HCT116 (cell line): ENCODE data around the gene ATP5F1D. TPM values are rescaled to one million over a fixed set of nuclear protein-coding genes. Genes with fewer than 3 reads are reported as not detected.

Experiments
- ATAC-seq: fragments of 200-7000 bp; cut with Tn5 transposase; 2 replicates; pipeline ENCODE4 v1.9.1; 2020; ENCODE audit warnings: mild to moderate bottlenecking, moderate library complexity
- Bru-seq: library from RNA; stranded (reverse); fragments of 400-500 nt; gene quantifications from one replicate; lab custom pipeline; 2021; lab: Mats Ljungman, UMichigan
- BruChase-seq, 2 experiments: library from RNA; stranded (reverse); fragments of 400-500 nt; gene quantifications; one replicate each; lab custom pipeline; 2021; lab: Mats Ljungman, UMichigan
- BruUV-seq: library from RNA; stranded (reverse); fragments of 400-500 nt; replicated peaks from 2 replicates; lab custom pipeline; 2021; lab: Mats Ljungman, UMichigan
- CTCF ChIA-PET: fragments of 300-600 bp; sonication (Branson Sonifier 250); formaldehyde crosslinking; loops from one replicate; lab custom pipeline; 2021; ENCODE audit warnings: antibody characterized with exemption; lab: Charles Lee
- POLR2A ChIA-PET: fragments of 300-600, 350-600 bp; sonication (Branson Sonifier 250); formaldehyde crosslinking; loops from one replicate; lab custom pipeline; 2021; ENCODE audit warnings: antibody characterized with exemption; lab: Charles Lee
- RAD21 ChIA-PET, 2 experiments: fragments of 300-600 bp; sonication (Branson Sonifier 250); formaldehyde crosslinking; loops; one replicate each; lab custom pipeline; 2023; ENCODE audit warnings: low total read pairs in 2 of 2; ENCODE audit not compliant: uncharacterized antibody in 2 of 2, unreplicated experiment in 2 of 2, low non-redundant PET in 1 of 2; lab: Charles Lee
- DNase-seq: peaks from one replicate; pipeline ENCODE4 v3.0.0-alpha.2; 2010; ENCODE audit warnings: low read depth, low spot score
- H2AFZ ChIP-seq: fragments of 200-600 bp; shearing (Covaris generic), sonication (generic); 2 replicates; pipeline ENCODE4 v1.6.1; 2017; ENCODE audit warnings: low read depth, mixed run types, mixed read lengths, antibody characterized with exemption, low read length; ENCODE audit not compliant: poor library complexity, severe bottlenecking
- H3K27ac ChIP-seq: 2 replicates; pipeline ENCODE4 v1.5.1; 2012; ENCODE audit warnings: low read depth, low read length
- H3K27me3 ChIP-seq: fragments of 200-600 bp; sonication (generic); 2 replicates; pipeline ENCODE4 v1.6.1; 2016; ENCODE audit warnings: mixed run types, low read length, mixed read lengths; ENCODE audit not compliant: insufficient read depth
- H3K36me3 ChIP-seq, 2 experiments: fragments of 200-500 bp in 1 of 2; fragments of 200-600 bp in 1 of 2; sonication (Bioruptor generic) in 1 of 2; sonication (generic) in 1 of 2; 2 replicates each; pipeline versions ENCODE4 v1.5.1 to v1.6.1; 2014 to 2016; ENCODE audit warnings: low read length in 2 of 2, inconsistent platforms in 1 of 2, mixed read lengths in 1 of 2, mixed run types in 1 of 2; ENCODE audit not compliant: insufficient read depth in 2 of 2, control insufficient read depth in 1 of 2
- H3K4me1 ChIP-seq, 2 experiments: fragments of 200-600 bp in 1 of 2; sonication (generic) in 1 of 2; 2 replicates each; pipeline versions ENCODE4 v1.5.1 to v1.6.1; 2012 to 2017; ENCODE audit warnings: low read length in 2 of 2, inconsistent platforms in 1 of 2, mild to moderate bottlenecking in 1 of 2, mixed read lengths in 1 of 2, mixed run types in 1 of 2, moderate library complexity in 1 of 2; ENCODE audit not compliant: insufficient read depth in 2 of 2, control insufficient read depth in 1 of 2
- H3K4me2 ChIP-seq: fragments of 200-600 bp; sonication (generic); 2 replicates; pipeline ENCODE4 v1.6.1; 2017; ENCODE audit warnings: mixed run types, low read length, mixed read lengths
- H3K4me3 ChIP-seq, 2 experiments: fragments of 200-600 bp in 1 of 2; sonication (generic) in 1 of 2; replicated peaks in 1 of 2; 2 replicates each; pipeline ENCODE4 v1.5.1; 2011 to 2016; ENCODE audit warnings: low read length in 2 of 2, control low read depth in 1 of 2, low read depth in 1 of 2, mild to moderate bottlenecking in 1 of 2, mixed read lengths in 1 of 2, mixed run types in 1 of 2
- H3K79me2 ChIP-seq: fragments of 200-600 bp; sonication (generic); 2 replicates; pipeline ENCODE4 v1.6.1; 2017; ENCODE audit warnings: mild to moderate bottlenecking, mixed run types, low read length, moderate library complexity, mixed read lengths; ENCODE audit not compliant: insufficient read depth
- H3K9ac ChIP-seq: fragments of 200-600 bp; sonication (generic); 2 replicates; pipeline ENCODE4 v1.6.1; 2016; ENCODE audit warnings: low read length, mixed read lengths
- H3K9me2 ChIP-seq: fragments of 200-600 bp; sonication (generic), shearing (Covaris generic); 2 replicates; pipeline ENCODE4 v1.6.1; 2017; ENCODE audit warnings: mixed run types, mild to moderate bottlenecking, moderate library complexity; ENCODE audit not compliant: insufficient read depth
- H3K9me3 ChIP-seq, 2 experiments: fragments of 200-500 bp in 1 of 2; fragments of 200-600 bp in 1 of 2; sonication (Bioruptor generic) in 1 of 2; sonication (generic) in 1 of 2; 2 replicates each; pipeline ENCODE4 v1.6.1; 2014 to 2017; ENCODE audit warnings: low read length in 2 of 2, mixed read lengths in 2 of 2, inconsistent platforms in 1 of 2, low read depth in 1 of 2, mild to moderate bottlenecking in 1 of 2, mixed run types in 1 of 2, moderate library complexity in 1 of 2; ENCODE audit not compliant: control insufficient read depth in 1 of 2, insufficient read depth in 1 of 2
- H4K20me1 ChIP-seq: fragments of 200-600 bp; sonication (generic), shearing (Covaris generic); 2 replicates; pipeline ENCODE4 v1.6.1; 2017; ENCODE audit warnings: mixed run types, mild to moderate bottlenecking, moderate library complexity; ENCODE audit not compliant: insufficient read depth
- EGR1 ChIP-seq: IDR thresholded peaks from 2 replicates; pipeline ENCODE4 v1.6.1; 2012; ENCODE audit warnings: low read depth
- ELF1 ChIP-seq: IDR thresholded peaks from 2 replicates; pipeline ENCODE4 v1.6.1; 2012; ENCODE audit warnings: low read depth, borderline replicate concordance
- EZH2phosphoT487 ChIP-seq: fragments of 200-600 bp; IDR thresholded peaks from 2 replicates; pipeline ENCODE4 v1.6.1; 2018; ENCODE audit warnings: antibody characterized with exemption, borderline replicate concordance
- FOSL1 ChIP-seq: IDR thresholded peaks from 2 replicates; pipeline ENCODE4 v1.6.1; 2012; ENCODE audit warnings: low read depth
- MAX ChIP-seq: IDR thresholded peaks from 2 replicates; pipeline ENCODE4 v1.6.1; 2012
- POLR2A ChIP-seq: IDR thresholded peaks from 2 replicates; pipeline ENCODE4 v1.7.0; 2011; ENCODE audit warnings: borderline replicate concordance; ENCODE audit not compliant: insufficient read depth, insufficient read length; ENCODE audit errors: extremely low read depth
- RAD21 ChIP-seq: IDR thresholded peaks from 2 replicates; pipeline ENCODE4 v1.6.1; 2012; ENCODE audit warnings: low read depth, mild to moderate bottlenecking
- REST ChIP-seq: IDR thresholded peaks from 2 replicates; pipeline ENCODE4 v1.6.1; 2012; ENCODE audit warnings: low read depth
- SIN3A ChIP-seq: IDR thresholded peaks from 2 replicates; pipeline ENCODE4 v1.6.1; 2012; ENCODE audit warnings: low read depth
- SP1 ChIP-seq: IDR thresholded peaks from 2 replicates; pipeline ENCODE4 v1.6.1; 2012; ENCODE audit warnings: low read depth
- SRF ChIP-seq: IDR thresholded peaks from 2 replicates; pipeline ENCODE4 v1.6.1; 2012; ENCODE audit warnings: low read depth
- TCF7L2 ChIP-seq: IDR thresholded peaks from 2 replicates; pipeline ENCODE4 v1.7.0; 2011; ENCODE audit warnings: borderline replicate concordance, inconsistent platforms; ENCODE audit not compliant: insufficient read depth, insufficient read length; ENCODE audit errors: extremely low read depth
- YY1 ChIP-seq: IDR thresholded peaks from 2 replicates; pipeline ENCODE4 v1.6.1; 2011; ENCODE audit warnings: low read length, low read depth, moderate library complexity, mild to moderate bottlenecking; ENCODE audit not compliant: insufficient replicate concordance; ENCODE audit errors: extremely low read depth
- ZBTB33 ChIP-seq: IDR thresholded peaks from 2 replicates; pipeline ENCODE4 v1.6.1; 2011; ENCODE audit warnings: mild to moderate bottlenecking, low read length, moderate library complexity; ENCODE audit not compliant: insufficient replicate concordance; ENCODE audit errors: extremely low read depth
- ZFX ChIP-seq: fragments of 450-650 bp; IDR thresholded peaks from 2 replicates; pipeline ENCODE4 v1.6.1; 2017
- ZNF274 ChIP-seq: fragments of 200-500 bp; sonication (Bioruptor generic); IDR thresholded peaks from 2 replicates; pipeline ENCODE4 v1.6.1; 2014; ENCODE audit warnings: mild to moderate bottlenecking, low read depth, low read length, inconsistent platforms
- intact Hi-C: fragments of 100-400 bp; cut with micrococcal nuclease; formaldehyde crosslinking; loops from 2 replicates; pipeline ENCODE4 v1.10.0; 2022
- long read RNA-seq: library from polyadenylated mRNA; unstranded; transcript quantifications from one replicate; pipeline ENCODE4 v2.0.0, GENCODE V29; 2021; ENCODE audit not compliant: unreplicated experiment
- polyA plus RNA-seq: library from polyadenylated mRNA; unstranded; fragments of >200 nt; gene quantifications from 2 replicates; pipeline ENCODE4 v1.2.1, GENCODE V29; 2012; ENCODE audit warnings: missing spikeins
- total RNA-seq: library from RNA; stranded (reverse); gene quantifications from one replicate; pipeline ENCODE4 v1.2.1, GENCODE V29; 2021; ENCODE audit not compliant: unreplicated experiment

The ATP5F1D gene
- total RNA-seq (428 TPM), Bru-seq, nascent RNA (percentile 81 among the genes with signal in this experiment), BruChase-seq, experiment 1, labeled RNA remaining after a 6-hour chase (percentile 89 among the genes with signal in this experiment), BruChase-seq, experiment 2, labeled RNA remaining after a 2-hour chase (percentile 89 among the genes with signal in this experiment)
- 468 and 508 TPM in 2 replicates for polyA plus RNA-seq
- long read RNA-seq, transcript ATP5F1D-205 (4 exons, 1,144 nt), result minor isoform, 23 of 447 reads
- long read RNA-seq, transcript ATP5F1D-202 (5 exons, 704 nt), result major isoform, 231 of 447 reads
- long read RNA-seq, transcript ATP5F1D-209 (3 exons, 343 nt), result minor isoform, 43 of 447 reads
- long read RNA-seq, transcript ATP5F1D-201 (4 exons, 997 nt), result minor isoform, 93 of 447 reads
- long read RNA-seq, partial matches to known transcripts, result 30 of 447 reads
- long read RNA-seq, other reads (novel, unspliced or antisense), result 10 of 447 reads

- Histone ChIP-seq H3K27ac (peak within 1 kb of the TSS; percentile 100), H3K79me2 (peaks cover 52% of the 10 kb centered on the region), H3K9ac (peak within 1 kb of the TSS; percentile 99), H3K9me2 (no peaks in the 10 kb centered on the region), H3K27me3 (no peaks in the 10 kb centered on the region), H3K9me3 (no peaks in the 10 kb centered on the region), H2AFZ (no peak within 1 kb of the TSS), H3K36me3 (peaks cover 0 to 16% of the 10 kb centered on the region in 2 experiments; a peak in 1 of 4 replicates), H3K4me3 (peak within 1 kb of the TSS; percentile 87 to 89), H3K4me2 (peak within 1 kb of the TSS; percentile 98), H3K4me1 (peaks cover 52 to 70% of the 10 kb centered on the region in 2 experiments), H4K20me1 (peaks cover 13% of the 10 kb centered on the region; the same call in 1 of the 2 replicates)
- ATAC-seq, result peak; percentile 60
- RAD21 ChIA-PET, result interaction anchor here in 1 of 2 experiments (1.6 kb wide), 1 partner anchor 25 kb away, joined by 5 read pairs; no protein-coding TSS in a partner anchor
- no TSS peak for BruUV-seq
- POLR2A ChIA-PET, result interaction anchor here (0.7 to 1.9 kb wide), 4 partner anchors 25 to 34 kb away, joined by 3 to 20 read pairs (median 4); partner anchors contain the start of genes CIRBP and FAM174C
- DNase-seq, result no peak
- CTCF ChIA-PET, result interaction anchor here (1.0 to 2.3 kb wide), 5 partner anchors 16 to 215 kb away, joined by 3 to 15 read pairs (median 5); partner anchors contain the start of gene CNN2
- intact Hi-C loops, result loop anchor here (5.0 to 10.0 kb wide), 3 partner anchors 139 to 447 kb away; partner anchors contain the start of genes CNN2, GPX4, PTBP1 and RNU6-2
- TF ChIP-seq ZNF274 (no peak), TCF7L2 (no peak), RAD21 (no peak), REST (no peak), ELF1 (no peak), ZFX (peak; percentile 76), MAX (no peak), FOSL1 (no peak), SRF (no peak), SP1 (no peak), EZH2phosphoT487 (no peak), POLR2A (peak; percentile 61), EGR1 (no peak), SIN3A (no peak), ZBTB33 (no peak), YY1 (peak; percentile 27)
Observed at GRCh38 chr19:1241417-1242095, at the start of gene ATP5F1D. Gene ATP5F1D (plus strand): TSS chr19:1241751. CDS start chr19:1241851, 100 bp downstream.
